Endothelial cell of umbilical vein (primary cell): ENCODE data around the gene PLXNB3. TPM values are rescaled to one million over a fixed set of nuclear protein-coding genes. Genes with fewer than 3 reads are reported as not detected.

ENCODE experiments used
- BruUV-seq: library from RNA; stranded (reverse); fragments of 400-500 nt; replicated peaks from 2 replicates; lab custom pipeline; 2021; lab: Mats Ljungman, UMichigan
- CTCF ChIA-PET: fragments of 300-600, 350-600 bp; sonication (Branson Sonifier 250); formaldehyde crosslinking; loops from one replicate; lab custom pipeline; 2021; ENCODE audit warnings: antibody characterized with exemption, inconsistent platforms; lab: Charles Lee
- POLR2A ChIA-PET: fragments of 300-600, 350-600 bp; sonication (Branson Sonifier 250); formaldehyde crosslinking; loops from one replicate; lab custom pipeline; 2021; ENCODE audit warnings: antibody characterized with exemption, inconsistent platforms; lab: Charles Lee
- DNase-seq: peaks from one replicate; pipeline ENCODE4 v3.0.0-alpha.2; 2011; ENCODE audit warnings: low read depth, low spot score
- FAIRE-seq: peaks from 2 replicates; lab custom pipeline; 2011; peaks lifted over from hg19 to GRCh38; lab: Jason Lieb, UNC
- H2AFZ ChIP-seq: 2 replicates; pipeline ENCODE4 v1.6.0; 2012; ENCODE audit warnings: low read depth, low read length, control low read depth, inconsistent platforms
- H3K27ac ChIP-seq: 2 replicates; pipeline ENCODE4 v1.5.1; 2011; ENCODE audit warnings: low read depth, mild to moderate bottlenecking, control low read depth, low read length, moderate library complexity; ENCODE audit not compliant: insufficient read depth
- H3K27me3 ChIP-seq, 2 experiments: 2 replicates each; pipeline versions ENCODE4 v1.6.0 to v1.6.1; 2011; ENCODE audit warnings: low read length in 2 of 2, mixed read lengths in 1 of 2; ENCODE audit not compliant: control insufficient read depth in 2 of 2, insufficient read depth in 2 of 2
- H3K36me3 ChIP-seq, 2 experiments: 2 replicates in 1 of 2; 3 replicates in 1 of 2; pipeline ENCODE4 v1.5.1; 2011; ENCODE audit warnings: low read length in 2 of 2, mild to moderate bottlenecking in 1 of 2, moderate library complexity in 1 of 2; ENCODE audit not compliant: control insufficient read depth in 2 of 2, insufficient read depth in 2 of 2; ENCODE audit errors: extremely low read depth in 1 of 2
- H3K4me1 ChIP-seq: 3 replicates; pipeline ENCODE4 v1.5.1; 2011; ENCODE audit warnings: mild to moderate bottlenecking, low read length; ENCODE audit not compliant: control insufficient read depth, insufficient read depth; ENCODE audit errors: extremely low read depth
- H3K4me2 ChIP-seq: 2 replicates; pipeline ENCODE4 v1.6.1; 2011; ENCODE audit warnings: low read length, control low read depth, mixed read lengths; ENCODE audit not compliant: insufficient read depth
- H3K4me3 ChIP-seq, 3 experiments: fragments of 200-600 bp in 1 of 3; sonication (generic), shearing (Covaris generic) in 1 of 3; replicated peaks in 1 of 3; 2 replicates each; pipeline ENCODE4 v1.5.1; 2011 to 2016; ENCODE audit warnings: control low read depth in 3 of 3, low read length in 3 of 3, mild to moderate bottlenecking in 2 of 3, inconsistent platforms in 1 of 3, low read depth in 1 of 3, moderate library complexity in 1 of 3; ENCODE audit not compliant: insufficient read depth in 1 of 3
- H3K79me2 ChIP-seq: 2 replicates; pipeline ENCODE4 v1.6.0; 2012; ENCODE audit warnings: low read length, inconsistent platforms; ENCODE audit not compliant: control insufficient read depth, insufficient read depth
- H3K9ac ChIP-seq: replicated peaks from 2 replicates; pipeline ENCODE3; 2011; ENCODE audit warnings: low read length, control low read depth; ENCODE audit not compliant: insufficient read depth; ENCODE audit errors: extremely low read depth
- H3K9me1 ChIP-seq: replicated peaks from 3 replicates; pipeline ENCODE4 v1.6.0; 2011; ENCODE audit warnings: mild to moderate bottlenecking, low read length; ENCODE audit not compliant: control insufficient read depth, insufficient read depth; ENCODE audit errors: extremely low read depth
- H3K9me3 ChIP-seq: replicated peaks from 2 replicates; pipeline ENCODE4 v1.5.1; 2012; ENCODE audit warnings: low read length, inconsistent platforms; ENCODE audit not compliant: control insufficient read depth, insufficient read depth
- H4K20me1 ChIP-seq: replicated peaks from 2 replicates; pipeline ENCODE3; 2011; ENCODE audit warnings: mild to moderate bottlenecking, low read length; ENCODE audit not compliant: control insufficient read depth, insufficient read depth; ENCODE audit errors: extremely low read depth
- CTCF ChIP-seq, 2 donors: IDR thresholded peaks; 1 replicate in 1 of 2; 2 replicates in 1 of 2; pipeline ENCODE4 v1.5.1; 2011; ENCODE audit warnings: low read length in 2 of 2, mild to moderate bottlenecking in 2 of 2, moderate library complexity in 2 of 2, control low read depth in 1 of 2, inconsistent platforms in 1 of 2, low read depth in 1 of 2; ENCODE audit not compliant: insufficient read depth in 1 of 2; ENCODE audit errors: extremely low read depth in 1 of 2
- EZH2 ChIP-seq: IDR thresholded peaks from 2 replicates; pipeline ENCODE4 v1.6.1; 2012; ENCODE audit warnings: borderline replicate concordance, low read depth, mild to moderate bottlenecking, moderate library complexity, low read length, inconsistent platforms; ENCODE audit not compliant: severe bottlenecking
- FOS ChIP-seq: IDR thresholded peaks from 2 replicates; pipeline ENCODE4 v1.6.1; 2011; ENCODE audit warnings: mild to moderate bottlenecking, low read length, moderate library complexity, borderline replicate concordance; ENCODE audit not compliant: insufficient read depth
- GATA2 ChIP-seq: IDR thresholded peaks from 2 replicates; pipeline ENCODE4 v1.7.0; 2011; ENCODE audit warnings: low read depth, mild to moderate bottlenecking, moderate library complexity, mixed read lengths, low read length; ENCODE audit not compliant: insufficient read length, insufficient read depth
- JUN ChIP-seq: IDR thresholded peaks from 2 replicates; pipeline ENCODE4 v1.6.1; 2011; ENCODE audit warnings: borderline replicate concordance, low read depth; ENCODE audit not compliant: insufficient read length, insufficient read depth
- MAX ChIP-seq: IDR thresholded peaks from 2 replicates; pipeline ENCODE4 v1.6.1; 2011; ENCODE audit not compliant: insufficient read depth, insufficient read length
- MYC ChIP-seq: IDR thresholded peaks from one replicate; pipeline ENCODE4 v1.6.1; 2011; ENCODE audit warnings: mild to moderate bottlenecking, low read depth, low read length
- POLR2A ChIP-seq: IDR thresholded peaks from 2 replicates; pipeline ENCODE4 v1.6.1; 2012; ENCODE audit warnings: low read depth, mild to moderate bottlenecking, control low read depth, low read length
- POLR2AphosphoS5 ChIP-seq: IDR thresholded peaks from 2 replicates; pipeline ENCODE4 v1.6.1; 2012; ENCODE audit warnings: low read depth, mild to moderate bottlenecking, control low read depth, low read length, moderate library complexity; ENCODE audit not compliant: insufficient read depth
- dilution Hi-C: fragments of 300-500 bp; cut with MboI; formaldehyde crosslinking; loops from one replicate; pipeline ENCODE4 v1.15.0; 2019; ENCODE audit warnings: low sequenced_read_pairs; ENCODE audit not compliant: extremely low pct_ligation_motif_present
- intact Hi-C: fragments of 100-400 bp; cut with micrococcal nuclease; formaldehyde crosslinking; loops from one replicate; pipeline ENCODE4 v1.10.0; 2022
- polyA plus RNA-seq, 4 experiments: library from polyadenylated mRNA; depleted of rRNA in 3 of 4; stranded (reverse) in 3 of 4; unstranded in 1 of 4; fragments of >200 nt; gene quantifications; 2 replicates each; pipeline versions ENCODE4 v1.2.1 to v1.2.3, GENCODE V29; 2011 to 2012; ENCODE audit warnings: missing spikeins in 1 of 4
- total RNA-seq: library from RNA; stranded (reverse); gene quantifications from 2 replicates; pipeline ENCODE4 v1.2.3, GENCODE V29; 2021

PLXNB3 gene
- total and polyA plus RNA-seq, 2 donors (not counting 3 experiments of a cell fraction or from before 2014, with no cell fraction given) = 19.0 to 31.4 TPM

GRCh38 chrX:153739754-153740486 lies 24.1 kb upstream of the PLXNB3 start:
- TF ChIP-seq MYC = no peak
- TF ChIP-seq POLR2AphosphoS5 = no peak
- TF ChIP-seq FOS = no peak
- no peak for TF ChIP-seq CTCF (IDR thresholded peaks at IDR 0.05; ENCODE audit: extremely low read depth in 1 of 2, insufficient read depth in 1 of 2, low read depth in 1 of 2, low read length in 2 of 2)
- no peak for TF ChIP-seq POLR2A
- TF ChIP-seq MAX = no peak
- TF ChIP-seq JUN = no peak
- no peak for TF ChIP-seq EZH2
- no peak for TF ChIP-seq GATA2
- POLR2A ChIA-PET = no interaction called here
- H3K4me1 ChIP-seq = no peaks in the 10 kb centered on the region
- H3K27me3 ChIP-seq = no peaks in the 10 kb centered on the region
- BruUV-seq = no TSS peak
- H3K9ac ChIP-seq = no peak overlapping the region
- no peak overlapping the region for H3K4me3 ChIP-seq
- H3K27ac ChIP-seq = no peak overlapping the region
- FAIRE-seq (no peak), DNase-seq (no peak)
- intact Hi-C loops (no loop called here), dilution Hi-C loops (no loop called here)
- no peak overlapping the region for H3K4me2 ChIP-seq
- H3K36me3 ChIP-seq = no peaks in the 10 kb centered on the region
- H3K9me1 ChIP-seq = no peaks in the 10 kb centered on the region
- H4K20me1 ChIP-seq = no peaks in the 10 kb centered on the region
- no peak overlapping the region for H2AFZ ChIP-seq
- no peaks in the 10 kb centered on the region for H3K79me2 ChIP-seq
- no peaks in the 10 kb centered on the region for H3K9me3 ChIP-seq
- CTCF ChIA-PET = no interaction called here
